GM12878 (cell line): Measurements from ENCODE around the gene TARBP1. TPM values are rescaled to one million over a fixed set of nuclear protein-coding genes. Genes with fewer than 3 reads are reported as not detected.

ENCODE experiments used
- ATAC-seq: fragments of 200-7000 bp; cut with Tn5 transposase; 3 replicates; pipeline ENCODE4 v1.9.1; 2020; ENCODE audit warnings: mild to moderate bottlenecking, moderate library complexity
- BruUV-seq: library from RNA; stranded (reverse); fragments of 400-500 nt; replicated peaks from 2 replicates; lab custom pipeline; 2021; lab: Mats Ljungman, UMichigan
- CTCF ChIA-PET: fragments of 300-600 bp; sonication (Branson Sonifier 250); formaldehyde crosslinking; extraction: SDS; loops from one replicate; lab custom pipeline; 2021; ENCODE audit warnings: inconsistent platforms; lab: Yijun Ruan, JAX
- POLR2A ChIA-PET: fragments of 350-600 bp; formaldehyde crosslinking; extraction: SDS; loops from one replicate; lab custom pipeline; 2021; ENCODE audit warnings: inconsistent platforms; lab: Charles Lee
- RAD21 ChIA-PET: fragments of 300-600 bp; sonication (Branson Sonifier 250); formaldehyde crosslinking; loops from one replicate; lab custom pipeline; 2023; ENCODE audit warnings: antibody characterized with exemption; ENCODE audit not compliant: unreplicated experiment; lab: Charles Lee
- SMC1A ChIA-PET: fragments of 300-600 bp; sonication (Branson Sonifier 250); formaldehyde crosslinking; loops from one replicate; lab custom pipeline; 2023; ENCODE audit not compliant: unreplicated experiment, uncharacterized antibody; lab: Charles Lee
- DNase-seq: peaks from one replicate; pipeline ENCODE4 v3.0.0-alpha.2; 2011; ENCODE audit warnings: low read depth, low spot score
- FAIRE-seq: peaks from 3 replicates; lab custom pipeline; 2011; peaks lifted over from hg19 to GRCh38; lab: Jason Lieb, UNC
- H2AFZ ChIP-seq: 2 replicates; pipeline ENCODE4 v1.6.0; 2011; ENCODE audit warnings: low read depth, low read length, control low read depth; ENCODE audit not compliant: control insufficient read depth
- H3K27ac ChIP-seq: 2 replicates; pipeline ENCODE4 v1.5.1; 2011; ENCODE audit warnings: control low read depth; ENCODE audit not compliant: control insufficient read depth, insufficient read depth
- H3K27me3 ChIP-seq, 2 experiments: replicated peaks in 1 of 2; 2 replicates each; pipeline versions ENCODE4 v1.6.0 to v1.6.1; 2011; ENCODE audit warnings: low read length in 1 of 2; ENCODE audit not compliant: control insufficient read depth in 2 of 2, insufficient read depth in 2 of 2
- H3K36me3 ChIP-seq, 2 experiments: 2 replicates each; pipeline ENCODE4 v1.5.1; 2011; ENCODE audit warnings: low read length in 1 of 2; ENCODE audit not compliant: control insufficient read depth in 2 of 2, insufficient read depth in 2 of 2
- H3K4me1 ChIP-seq: 2 replicates; pipeline ENCODE4 v1.6.1; 2011; ENCODE audit warnings: mild to moderate bottlenecking, low read length, moderate library complexity, mixed read lengths; ENCODE audit not compliant: control insufficient read depth, insufficient read depth
- H3K4me2 ChIP-seq: 2 replicates; pipeline ENCODE4 v1.6.0; 2011; ENCODE audit warnings: control low read depth; ENCODE audit not compliant: control insufficient read depth, insufficient read depth
- H3K4me3 ChIP-seq: fragments of 200-600 bp; sonication (generic); 2 replicates; pipeline ENCODE4 v1.5.1; 2016
- H3K79me2 ChIP-seq: 2 replicates; pipeline ENCODE4 v1.6.0; 2011; ENCODE audit warnings: low read length; ENCODE audit not compliant: control insufficient read depth, insufficient read depth
- H3K9ac ChIP-seq: 2 replicates; pipeline ENCODE4 v1.8.0; 2011; ENCODE audit warnings: low read length, control low read depth, mixed read lengths; ENCODE audit not compliant: control insufficient read depth, insufficient read depth
- H3K9me3 ChIP-seq: replicated peaks from 3 replicates; pipeline ENCODE4 v1.5.1; 2011; ENCODE audit warnings: mild to moderate bottlenecking, low read length; ENCODE audit not compliant: control insufficient read depth, insufficient read depth
- H4K20me1 ChIP-seq: 2 replicates; pipeline ENCODE4 v1.6.0; 2011; ENCODE audit not compliant: control insufficient read depth, insufficient read depth
- CREM ChIP-seq: IDR thresholded peaks from 2 replicates; pipeline ENCODE4 v1.6.1; 2014; ENCODE audit warnings: antibody characterized with exemption, low read depth
- ELK1 ChIP-seq: IDR thresholded peaks from 2 replicates; pipeline ENCODE4 v1.6.1; 2012; ENCODE audit warnings: low read depth, low read length, improper control_type of control experiment
- FOXM1 ChIP-seq: IDR thresholded peaks from 2 replicates; pipeline ENCODE4 v1.6.1; 2012; ENCODE audit warnings: low read depth, mild to moderate bottlenecking, inconsistent platforms, low read length, moderate library complexity
- GATAD2B ChIP-seq: fragments of 450-650 bp; conservative IDR thresholded peaks from 2 replicates; pipeline ENCODE4 v1.6.1; 2017; ENCODE audit warnings: low read depth, mild to moderate bottlenecking, moderate library complexity
- MTA2 ChIP-seq: fragments of 450-650 bp; IDR thresholded peaks from 2 replicates; pipeline ENCODE4 v1.6.1; 2016; ENCODE audit warnings: low read depth, mild to moderate bottlenecking, moderate library complexity
- NR2F1 ChIP-seq: fragments of 450-650 bp; conservative IDR thresholded peaks from 2 replicates; pipeline ENCODE4 v1.6.1; 2017; ENCODE audit warnings: mild to moderate bottlenecking
- SIN3A ChIP-seq: IDR thresholded peaks from 2 replicates; pipeline ENCODE4 v1.6.1; 2012; ENCODE audit warnings: low read depth, low read length, improper control_type of control experiment
- SPI1 ChIP-seq: IDR thresholded peaks from 2 replicates; pipeline ENCODE4 v1.6.1; 2011; ENCODE audit warnings: low read depth, mild to moderate bottlenecking, low read length, moderate library complexity, borderline replicate concordance; ENCODE audit not compliant: insufficient read depth
- WGBS: methylation state at CpG from one replicate; pipeline ENCODE4 v1.1.6; 2016; ENCODE audit warnings: low lambda C conversion rate; ENCODE audit not compliant: insufficient replicate concordance, insufficient coverage; ENCODE audit errors: missing lambda C conversion rate; 5-methylcytosine and 5-hydroxymethylcytosine counted together
- in situ Hi-C: fragments of 300-500 bp; cut with MboI; formaldehyde crosslinking; loops from 9 replicates; pipeline ENCODE4 v1.14.3; 2018; ENCODE audit warnings: mixed read lengths
- intact Hi-C: fragments of 100-400 bp; cut with micrococcal nuclease; formaldehyde crosslinking; loops from one replicate; pipeline ENCODE4 v1.14.2; 2022; ENCODE audit not compliant: unreplicated experiment
- polyA plus RNA-seq, 11 experiments: library from polyadenylated mRNA; depleted of rRNA in 4 of 11; unstranded in 6 of 11; stranded (reverse) in 5 of 11; fragments of >200 nt; fragmentation: Nextera tagmentation in 4 of 11; fragmentation: Illumina TruSeq in 1 of 11; extraction: Ambion mirVana in 4 of 11; extraction: Trizol in 1 of 11; gene quantifications; 1 replicate in 1 of 11; 2 replicates in 10 of 11; pipeline versions ENCODE4 v1.2.1 to v1.2.3, GENCODE V29; 2011 to 2016; ENCODE audit warnings: inconsistent platforms in 2 of 11, missing spikeins in 2 of 11, low read depth in 1 of 11
- total RNA-seq, 4 experiments: library from RNA; depleted of rRNA in 3 of 4; stranded (reverse); fragments of >200 nt in 3 of 4; fragmentation: Illumina TruSeq in 1 of 4; extraction: Trizol in 1 of 4; gene quantifications; 2 replicates each; pipeline versions ENCODE4 v1.2.1 to v1.2.3, GENCODE V29; 2013 to 2021
- TF ChIP-seq, protein P1 (sequence below): fragments of 450-650 bp; IDR thresholded peaks from 2 replicates; pipeline ENCODE4 v1.6.1; 2017; ENCODE audit warnings: mild to moderate bottlenecking, low read depth, inconsistent platforms; ENCODE audit not compliant: poor library complexity, severe bottlenecking
- TF ChIP-seq, protein P2 (sequence below): IDR thresholded peaks from 2 replicates; pipeline ENCODE4 v1.6.1; 2012; ENCODE audit warnings: improper control_type of control experiment, low read depth, low read length; ENCODE audit not compliant: insufficient replicate concordance

Gene TARBP1
- total and polyA plus RNA-seq, 10 of the 15 experiments (the other 5 are each of a cell fraction or from before 2014, with no cell fraction given) = 10.8 to 94.4 (median 35.3) TPM

GRCh38 chr1:234396092-234396491, 82.9 kb downstream of the TARBP1 start (continued):
- TF ChIP-seq, protein P1, sequence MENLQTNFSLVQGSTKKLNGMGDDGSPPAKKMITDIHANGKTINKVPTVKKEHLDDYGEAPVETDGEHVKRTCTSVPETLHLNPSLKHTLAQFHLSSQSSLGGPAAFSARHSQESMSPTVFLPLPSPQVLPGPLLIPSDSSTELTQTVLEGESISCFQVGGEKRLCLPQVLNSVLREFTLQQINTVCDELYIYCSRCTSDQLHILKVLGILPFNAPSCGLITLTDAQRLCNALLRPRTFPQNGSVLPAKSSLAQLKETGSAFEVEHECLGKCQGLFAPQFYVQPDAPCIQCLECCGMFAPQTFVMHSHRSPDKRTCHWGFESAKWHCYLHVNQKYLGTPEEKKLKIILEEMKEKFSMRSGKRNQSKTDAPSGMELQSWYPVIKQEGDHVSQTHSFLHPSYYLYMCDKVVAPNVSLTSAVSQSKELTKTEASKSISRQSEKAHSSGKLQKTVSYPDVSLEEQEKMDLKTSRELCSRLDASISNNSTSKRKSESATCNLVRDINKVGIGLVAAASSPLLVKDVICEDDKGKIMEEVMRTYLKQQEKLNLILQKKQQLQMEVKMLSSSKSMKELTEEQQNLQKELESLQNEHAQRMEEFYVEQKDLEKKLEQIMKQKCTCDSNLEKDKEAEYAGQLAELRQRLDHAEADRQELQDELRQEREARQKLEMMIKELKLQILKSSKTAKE = no peak
- TF ChIP-seq SIN3A = no peak

GRCh38 chr1:234395297-234395696, 83.7 kb downstream of the TARBP1 start:
- TF ChIP-seq MTA2 = no peak
- TF ChIP-seq ELK1 = no peak
- no peak for TF ChIP-seq FOXM1
- TF ChIP-seq GATAD2B = no peak
- no peak for TF ChIP-seq SPI1
- TF ChIP-seq, protein P2, sequence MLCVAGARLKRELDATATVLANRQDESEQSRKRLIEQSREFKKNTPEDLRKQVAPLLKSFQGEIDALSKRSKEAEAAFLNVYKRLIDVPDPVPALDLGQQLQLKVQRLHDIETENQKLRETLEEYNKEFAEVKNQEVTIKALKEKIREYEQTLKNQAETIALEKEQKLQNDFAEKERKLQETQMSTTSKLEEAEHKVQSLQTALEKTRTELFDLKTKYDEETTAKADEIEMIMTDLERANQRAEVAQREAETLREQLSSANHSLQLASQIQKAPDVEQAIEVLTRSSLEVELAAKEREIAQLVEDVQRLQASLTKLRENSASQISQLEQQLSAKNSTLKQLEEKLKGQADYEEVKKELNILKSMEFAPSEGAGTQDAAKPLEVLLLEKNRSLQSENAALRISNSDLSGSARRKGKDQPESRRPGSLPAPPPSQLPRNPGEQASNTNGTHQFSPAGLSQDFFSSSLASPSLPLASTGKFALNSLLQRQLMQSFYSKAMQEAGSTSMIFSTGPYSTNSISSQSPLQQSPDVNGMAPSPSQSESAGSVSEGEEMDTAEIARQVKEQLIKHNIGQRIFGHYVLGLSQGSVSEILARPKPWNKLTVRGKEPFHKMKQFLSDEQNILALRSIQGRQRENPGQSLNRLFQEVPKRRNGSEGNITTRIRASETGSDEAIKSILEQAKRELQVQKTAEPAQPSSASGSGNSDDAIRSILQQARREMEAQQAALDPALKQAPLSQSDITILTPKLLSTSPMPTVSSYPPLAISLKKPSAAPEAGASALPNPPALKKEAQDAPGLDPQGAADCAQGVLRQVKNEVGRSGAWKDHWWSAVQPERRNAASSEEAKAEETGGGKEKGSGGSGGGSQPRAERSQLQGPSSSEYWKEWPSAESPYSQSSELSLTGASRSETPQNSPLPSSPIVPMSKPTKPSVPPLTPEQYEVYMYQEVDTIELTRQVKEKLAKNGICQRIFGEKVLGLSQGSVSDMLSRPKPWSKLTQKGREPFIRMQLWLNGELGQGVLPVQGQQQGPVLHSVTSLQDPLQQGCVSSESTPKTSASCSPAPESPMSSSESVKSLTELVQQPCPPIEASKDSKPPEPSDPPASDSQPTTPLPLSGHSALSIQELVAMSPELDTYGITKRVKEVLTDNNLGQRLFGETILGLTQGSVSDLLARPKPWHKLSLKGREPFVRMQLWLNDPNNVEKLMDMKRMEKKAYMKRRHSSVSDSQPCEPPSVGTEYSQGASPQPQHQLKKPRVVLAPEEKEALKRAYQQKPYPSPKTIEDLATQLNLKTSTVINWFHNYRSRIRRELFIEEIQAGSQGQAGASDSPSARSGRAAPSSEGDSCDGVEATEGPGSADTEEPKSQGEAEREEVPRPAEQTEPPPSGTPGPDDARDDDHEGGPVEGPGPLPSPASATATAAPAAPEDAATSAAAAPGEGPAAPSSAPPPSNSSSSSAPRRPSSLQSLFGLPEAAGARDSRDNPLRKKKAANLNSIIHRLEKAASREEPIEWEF = no peak
- no peak for TF ChIP-seq NR2F1
- no peak for TF ChIP-seq CREM
- no TSS peak for BruUV-seq
- no peak for FAIRE-seq

More at GRCh38 chr1:234395297-234395696, 83.7 kb downstream of the TARBP1 start:
- in situ Hi-C loops = no loop called here
- Histone ChIP-seq H3K36me3 (peaks cover 0 to 13% of the 10 kb centered on the region in 2 experiments), H3K9me3 (no peaks in the 10 kb centered on the region), H4K20me1 (no peaks in the 10 kb centered on the region), H3K79me2 (no peaks in the 10 kb centered on the region; the same call in 1 of the 2 replicates), H3K27me3 (no peaks in the 10 kb centered on the region), H2AFZ (no peak overlapping the region), H3K27ac (no peak overlapping the region), H3K9ac (no peak overlapping the region), H3K4me2 (no peak overlapping the region), H3K4me1 (peaks cover 11% of the 10 kb centered on the region), H3K4me3 (no peak overlapping the region)
- no peak for DNase-seq
- CTCF ChIA-PET = interaction anchor here (0.6 to 1.1 kb wide), 4 partner anchors 9 to 208 kb away, joined by 3 to 4 read pairs (median 3); no protein-coding TSS in a partner anchor
- WGBS = 97% methylated on average over 5 of the region's 5 CpGs
- POLR2A ChIA-PET = no interaction called here
- intact Hi-C loops = no loop called here
- RAD21 ChIA-PET = no interaction called here
- SMC1A ChIA-PET = interaction anchor here (0.7 to 1.5 kb wide), 3 partner anchors 14 to 24 kb away, joined by 3 to 5 read pairs (median 3); partner anchors contain the start of gene COA6
- ATAC-seq = no peak
